HepG2 (cell line): ENCODE results near the gene ARRDC1. TPM values are rescaled to one million over a fixed set of nuclear protein-coding genes. Genes with fewer than 3 reads are reported as not detected.

Experiments
- ATAC-seq: fragments of 200-7000 bp; cut with Tn5 transposase; 3 replicates; pipeline ENCODE4 v1.9.1; 2020; ENCODE audit warnings: mild to moderate bottlenecking, moderate library complexity
- BruUV-seq: library from RNA; stranded (reverse); fragments of 400-500 nt; replicated peaks from 2 replicates; lab custom pipeline; 2021; lab: Mats Ljungman, UMichigan
- CTCF ChIA-PET: fragments of 300-600 bp; formaldehyde crosslinking; extraction: SDS; loops from one replicate; lab custom pipeline; 2021; ENCODE audit warnings: low total read pairs, inconsistent platforms, low intra/inter-chr PET ratio; lab: Yijun Ruan, JAX
- POLR2A ChIA-PET: fragments of 350-600 bp; sonication (Branson Sonifier 250); formaldehyde crosslinking; loops from one replicate; lab custom pipeline; 2020; ENCODE audit warnings: antibody characterized with exemption, inconsistent platforms; lab: Yijun Ruan, JAX
- DNase-seq: peaks from one replicate; pipeline ENCODE4 v3.0.0-alpha.2; 2015; ENCODE audit warnings: low spot score
- FAIRE-seq: peaks from 3 replicates; lab custom pipeline; 2011; peaks lifted over from hg19 to GRCh38; lab: Jason Lieb, UNC
- H2AFZ ChIP-seq: one replicate; pipeline ENCODE4 v1.6.1; 2011; ENCODE audit warnings: low read length, inconsistent platforms
- H3K27ac ChIP-seq: fragments of 300-600 bp; 3 replicates; pipeline ENCODE4 v1.8.0; 2011; ENCODE audit warnings: mixed run types, mild to moderate bottlenecking, mixed read lengths, low read length, inconsistent platforms; ENCODE audit not compliant: insufficient read depth; ENCODE audit errors: extremely low read length
- H3K27me3 ChIP-seq, 2 experiments: fragments of 200-600 bp in 1 of 2; 2 replicates in 1 of 2; 3 replicates in 1 of 2; pipeline versions ENCODE4 v1.6.0 to v1.8.0; 2011; ENCODE audit warnings: low read length in 2 of 2, mild to moderate bottlenecking in 2 of 2, moderate library complexity in 2 of 2, inconsistent platforms in 1 of 2; ENCODE audit not compliant: insufficient read depth in 2 of 2, control insufficient read depth in 1 of 2
- H3K36me3 ChIP-seq, 2 experiments: fragments of 200-600 bp in 1 of 2; replicated peaks in 1 of 2; 2 replicates in 1 of 2; 3 replicates in 1 of 2; pipeline versions ENCODE4 v1.5.1 to v1.8.0; 2011; ENCODE audit warnings: low read length in 2 of 2, inconsistent platforms in 1 of 2; ENCODE audit not compliant: insufficient read depth in 2 of 2, control insufficient read depth in 1 of 2
- H3K4me1 ChIP-seq: 2 replicates; pipeline ENCODE4 v1.5.1; 2012; ENCODE audit warnings: low read length, inconsistent platforms; ENCODE audit not compliant: insufficient read depth
- H3K4me2 ChIP-seq: 2 replicates; pipeline ENCODE4 v1.6.0; 2011; ENCODE audit warnings: low read depth, low read length, inconsistent platforms
- H3K4me3 ChIP-seq, 3 experiments: fragments of 200-600 bp in 1 of 3; sonication (generic), shearing (Covaris generic) in 1 of 3; replicated peaks in 1 of 3; 2 replicates each; pipeline ENCODE4 v1.5.1; 2011 to 2016; ENCODE audit warnings: low read length in 3 of 3, inconsistent platforms in 2 of 3, low read depth in 2 of 3, mild to moderate bottlenecking in 2 of 3, control low read depth in 1 of 3, mixed read lengths in 1 of 3; ENCODE audit not compliant: insufficient read depth in 1 of 3
- H3K79me2 ChIP-seq: one replicate; pipeline ENCODE4 v1.6.1; 2011; ENCODE audit warnings: low read length, inconsistent platforms; ENCODE audit not compliant: insufficient read depth
- H3K9ac ChIP-seq: 2 replicates; pipeline ENCODE4 v1.6.0; 2011; ENCODE audit warnings: mild to moderate bottlenecking, low read depth, low read length, inconsistent platforms; ENCODE audit not compliant: insufficient read depth
- H3K9me3 ChIP-seq: 2 replicates; pipeline ENCODE4 v1.5.1; 2012; ENCODE audit warnings: mild to moderate bottlenecking, low read length
- H4K20me1 ChIP-seq: 2 replicates; pipeline ENCODE4 v1.6.0; 2011; ENCODE audit warnings: inconsistent platforms, mild to moderate bottlenecking, low read length, moderate library complexity; ENCODE audit not compliant: insufficient read depth
- AGO1 ChIP-seq: fragments of 200-400 bp; formaldehyde crosslinking; IDR thresholded peaks from 2 replicates; pipeline ENCODE4 v1.6.1; 2017; ENCODE audit warnings: mild to moderate bottlenecking, low read depth, low read length, moderate library complexity; ENCODE audit not compliant: poor library complexity, severe bottlenecking
- AGO2 ChIP-seq: fragments of 200-400 bp; formaldehyde crosslinking; optimal IDR thresholded peaks from 2 replicates; pipeline ENCODE3; 2017; ENCODE audit warnings: mild to moderate bottlenecking, low read depth, low read length, moderate library complexity
- EED ChIP-seq: sonication (generic); formaldehyde crosslinking; IDR thresholded peaks from 2 replicates; pipeline ENCODE4 v1.5.0; 2020; ENCODE audit warnings: mild to moderate bottlenecking, missing genetic modification reagents
- HOXA5 ChIP-seq: sonication (generic); formaldehyde crosslinking; IDR thresholded peaks from 2 replicates; pipeline ENCODE4 v1.4.0; 2020; ENCODE audit warnings: missing genetic modification reagents
- JARID2 ChIP-seq: sonication (generic); formaldehyde crosslinking; IDR thresholded peaks from 2 replicates; pipeline ENCODE4 v1.8.1; 2023; ENCODE audit warnings: missing genetic modification reagents, inconsistent platforms; ENCODE audit not compliant: insufficient replicate concordance
- JUN ChIP-seq: sonication (generic); formaldehyde crosslinking; IDR thresholded peaks from 2 replicates; pipeline ENCODE4 v1.4.0; 2020; ENCODE audit warnings: mild to moderate bottlenecking, missing genetic modification reagents
- PHF8 ChIP-seq: sonication (generic); formaldehyde crosslinking; IDR thresholded peaks from 2 replicates; pipeline ENCODE4 v1.5.0; 2020; ENCODE audit warnings: missing genetic modification reagents
- POLR2A ChIP-seq, 2 experiments: IDR thresholded peaks; 2 replicates each; pipeline ENCODE4 v1.6.1; 2011; ENCODE audit warnings: low read depth in 2 of 2, low read length in 2 of 2, mild to moderate bottlenecking in 1 of 2, moderate library complexity in 1 of 2; ENCODE audit not compliant: insufficient read depth in 1 of 2
- RBM39 ChIP-seq: fragments of 200-400 bp; formaldehyde crosslinking; IDR thresholded peaks from one replicate; pipeline ENCODE4 v1.6.1; 2018; ENCODE audit warnings: antibody characterized with exemption, mild to moderate bottlenecking, low read depth, low read length; ENCODE audit not compliant: poor library complexity, severe bottlenecking
- RFX3 ChIP-seq: IDR thresholded peaks from 2 replicates; pipeline ENCODE4 v1.6.1; 2016; ENCODE audit warnings: missing biosample characterization, missing genetic modification reagents
- ZNF33A ChIP-seq: sonication (generic); formaldehyde crosslinking; IDR thresholded peaks from 2 replicates; pipeline ENCODE4 v1.5.1; 2020; ENCODE audit warnings: missing genetic modification reagents, mild to moderate bottlenecking, moderate library complexity, borderline replicate concordance
- ZNF562 ChIP-seq: sonication (generic); formaldehyde crosslinking; IDR thresholded peaks from 2 replicates; pipeline ENCODE4 v1.8.0; 2022; ENCODE audit warnings: missing genetic modification reagents, borderline replicate concordance
- WGBS: methylation state at CpG from one replicate; pipeline ENCODE4 v1.1.6; 2017; ENCODE audit warnings: low lambda C conversion rate; 5-methylcytosine and 5-hydroxymethylcytosine counted together
- in situ Hi-C: cut with HindIII; loops from 2 replicates; pipeline ENCODE4 v1.10.0; 2017; ENCODE audit warnings: low pct_unique_long_range_greater_than_20kb; ENCODE audit not compliant: extremely low pct_ligation_motif_present
- intact Hi-C: fragments of 100-400 bp; cut with micrococcal nuclease; formaldehyde crosslinking; loops from one replicate; pipeline ENCODE4 v1.10.0; 2022; ENCODE audit not compliant: unreplicated experiment
- polyA plus RNA-seq, 8 experiments: library from polyadenylated mRNA; depleted of rRNA in 3 of 8; stranded (reverse) in 7 of 8; unstranded in 1 of 8; fragments of >200 nt; fragmentation: Illumina TruSeq in 4 of 8; extraction: Trizol in 4 of 8; gene quantifications; 2 replicates each; pipeline versions ENCODE4 v1.2.1 to v1.2.3, GENCODE V29; 2011 to 2016; ENCODE audit warnings: low read depth in 4 of 8, missing spikeins in 1 of 8, mixed read lengths in 1 of 8; ENCODE audit not compliant: insufficient read depth in 1 of 8
- total RNA-seq, 5 experiments: library from RNA; depleted of rRNA; stranded (reverse); fragments of >200 nt; fragmentation: Illumina TruSeq; extraction: Trizol; gene quantifications; 2 replicates each; pipeline ENCODE4 v1.2.3, GENCODE V29; 2016; ENCODE audit warnings: low read depth in 1 of 5
- TF ChIP-seq, protein P1 (sequence below): sonication (generic); formaldehyde crosslinking; IDR thresholded peaks from 2 replicates; pipeline ENCODE4 v1.8.0; 2022; ENCODE audit warnings: mild to moderate bottlenecking, missing genetic modification reagents, moderate library complexity
- TF ChIP-seq, protein P2 (sequence below): sonication (generic); formaldehyde crosslinking; IDR thresholded peaks from 2 replicates; pipeline ENCODE4 v1.5.0; 2020; ENCODE audit warnings: mild to moderate bottlenecking, missing genetic modification reagents
- TF ChIP-seq, protein P3 (sequence below): sonication (generic); formaldehyde crosslinking; IDR thresholded peaks from 2 replicates; pipeline ENCODE4 v1.4.0; 2020; ENCODE audit warnings: missing genetic modification reagents
- TF ChIP-seq, protein P4 (sequence below): sonication (generic); formaldehyde crosslinking; IDR thresholded peaks from 2 replicates; pipeline ENCODE4 v1.4.0; 2020; ENCODE audit warnings: missing genetic modification reagents, mild to moderate bottlenecking, borderline replicate concordance
- TF ChIP-seq, protein P5 (sequence below): sonication (generic); formaldehyde crosslinking; conservative IDR thresholded peaks from 2 replicates; pipeline ENCODE4 v1.4.0; 2020; ENCODE audit warnings: missing genetic modification reagents

ARRDC1 gene
- total and polyA plus RNA-seq, 2 of the 13 experiments (the other 11 are each of a cell fraction or from before 2014, with no cell fraction given), result 21.7 to 44.4 TPM

DNA sequence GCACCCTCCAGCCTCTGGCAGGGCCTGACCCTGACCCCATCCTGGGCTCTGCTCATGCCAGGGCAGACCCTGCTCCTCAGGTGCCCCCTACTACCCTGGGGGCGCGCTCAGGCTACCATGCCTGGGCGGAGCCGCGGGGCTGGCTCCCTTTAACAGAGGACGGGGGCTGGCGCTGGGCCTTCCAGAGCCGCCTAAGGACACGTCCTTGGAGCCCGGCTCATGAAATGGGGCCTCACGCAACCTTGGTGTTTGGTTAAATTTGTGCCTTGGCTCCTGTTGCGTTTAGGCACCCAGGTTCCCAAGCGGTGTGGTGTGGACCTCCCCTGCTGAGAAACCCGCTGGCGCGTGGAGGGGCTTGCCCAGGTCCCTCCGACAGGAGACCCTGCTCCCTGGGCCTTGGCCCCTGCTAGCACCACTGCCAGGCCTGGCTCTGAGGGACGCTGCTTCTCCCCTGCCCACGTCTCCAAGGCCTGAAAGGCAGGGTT is 9.9 kb downstream of the ARRDC1 start:
- BruUV-seq, result no TSS peak
- Histone ChIP-seq H4K20me1 (peaks cover 6% of the 10 kb centered on the region; the same call in 1 of the 2 replicates), H3K9me3 (no peaks in the 10 kb centered on the region), H3K27ac (no peak overlapping the region), H3K36me3 (peaks cover 3 to 13% of the 10 kb centered on the region in 2 experiments; a peak in 4 of 5 replicates), H3K27me3 (no peaks in the 10 kb centered on the region; a peak in 1 of 5 replicates), H3K9ac (no peak overlapping the region), H3K79me2 (peaks cover 32% of the 10 kb centered on the region), H3K4me2 (no peak overlapping the region), H3K4me1 (peaks cover 48% of the 10 kb centered on the region), H3K4me3 (no peak overlapping the region), H2AFZ (no peak overlapping the region)
- ChIA-PET CTCF (no interaction called here), POLR2A (no interaction called here)
- no peak for FAIRE-seq
- intact Hi-C loops, result no loop called here
- 95% methylated on average over 8 of the region's 19 CpGs for whole genome bisulfite sequencing
- in situ Hi-C loops, result no loop called here
- no peak for ATAC-seq
- no peak for DNase-seq
- TF ChIP-seq, protein P1, sequence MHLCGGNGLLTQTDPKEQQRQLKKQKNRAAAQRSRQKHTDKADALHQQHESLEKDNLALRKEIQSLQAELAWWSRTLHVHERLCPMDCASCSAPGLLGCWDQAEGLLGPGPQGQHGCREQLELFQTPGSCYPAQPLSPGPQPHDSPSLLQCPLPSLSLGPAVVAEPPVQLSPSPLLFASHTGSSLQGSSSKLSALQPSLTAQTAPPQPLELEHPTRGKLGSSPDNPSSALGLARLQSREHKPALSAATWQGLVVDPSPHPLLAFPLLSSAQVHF (CRISPR knock-in tag), result no peak
- TF ChIP-seq, protein P2, sequence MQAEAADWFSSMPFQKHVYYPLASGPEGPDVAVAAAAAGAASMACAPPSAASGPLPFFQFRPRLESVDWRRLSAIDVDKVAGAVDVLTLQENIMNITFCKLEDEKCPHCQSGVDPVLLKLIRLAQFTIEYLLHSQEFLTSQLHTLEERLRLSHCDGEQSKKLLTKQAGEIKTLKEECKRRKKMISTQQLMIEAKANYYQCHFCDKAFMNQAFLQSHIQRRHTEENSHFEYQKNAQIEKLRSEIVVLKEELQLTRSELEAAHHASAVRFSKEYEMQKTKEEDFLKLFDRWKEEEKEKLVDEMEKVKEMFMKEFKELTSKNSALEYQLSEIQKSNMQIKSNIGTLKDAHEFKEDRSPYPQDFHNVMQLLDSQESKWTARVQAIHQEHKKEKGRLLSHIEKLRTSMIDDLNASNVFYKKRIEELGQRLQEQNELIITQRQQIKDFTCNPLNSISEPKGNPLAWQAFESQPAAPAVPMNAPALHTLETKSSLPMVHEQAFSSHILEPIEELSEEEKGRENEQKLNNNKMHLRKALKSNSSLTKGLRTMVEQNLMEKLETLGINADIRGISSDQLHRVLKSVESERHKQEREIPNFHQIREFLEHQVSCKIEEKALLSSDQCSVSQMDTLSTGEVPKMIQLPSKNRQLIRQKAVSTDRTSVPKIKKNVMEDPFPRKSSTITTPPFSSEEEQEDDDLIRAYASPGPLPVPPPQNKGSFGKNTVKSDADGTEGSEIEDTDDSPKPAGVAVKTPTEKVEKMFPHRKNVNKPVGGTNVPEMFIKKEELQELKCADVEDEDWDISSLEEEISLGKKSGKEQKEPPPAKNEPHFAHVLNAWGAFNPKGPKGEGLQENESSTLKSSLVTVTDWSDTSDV (CRISPR knock-in tag), result no peak
- TF ChIP-seq, protein P3, sequence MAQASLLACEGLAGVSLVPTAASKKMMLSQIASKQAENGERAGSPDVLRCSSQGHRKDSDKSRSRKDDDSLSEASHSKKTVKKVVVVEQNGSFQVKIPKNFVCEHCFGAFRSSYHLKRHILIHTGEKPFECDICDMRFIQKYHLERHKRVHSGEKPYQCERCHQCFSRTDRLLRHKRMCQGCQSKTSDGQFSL (CRISPR knock-in tag), result no peak
- TF ChIP-seq POLR2A (IDR thresholded peaks at IDR 0.05; ENCODE audit: insufficient read depth in 1 of 2, low read depth in 2 of 2, low read length in 2 of 2) (no peak), JUN (CRISPR knock-in tag) (no peak), AGO2 (peak; percentile 81), RBM39 (no peak), AGO1 (peak; percentile 51), PHF8 (no peak), ZNF33A (CRISPR knock-in tag) (no peak), ZNF562 (no peak), EED (CRISPR knock-in tag) (no peak), RFX3 (CRISPR knock-in tag) (no peak), HOXA5 (no peak), JARID2 (CRISPR knock-in tag) (no peak)
- TF ChIP-seq, protein P4, sequence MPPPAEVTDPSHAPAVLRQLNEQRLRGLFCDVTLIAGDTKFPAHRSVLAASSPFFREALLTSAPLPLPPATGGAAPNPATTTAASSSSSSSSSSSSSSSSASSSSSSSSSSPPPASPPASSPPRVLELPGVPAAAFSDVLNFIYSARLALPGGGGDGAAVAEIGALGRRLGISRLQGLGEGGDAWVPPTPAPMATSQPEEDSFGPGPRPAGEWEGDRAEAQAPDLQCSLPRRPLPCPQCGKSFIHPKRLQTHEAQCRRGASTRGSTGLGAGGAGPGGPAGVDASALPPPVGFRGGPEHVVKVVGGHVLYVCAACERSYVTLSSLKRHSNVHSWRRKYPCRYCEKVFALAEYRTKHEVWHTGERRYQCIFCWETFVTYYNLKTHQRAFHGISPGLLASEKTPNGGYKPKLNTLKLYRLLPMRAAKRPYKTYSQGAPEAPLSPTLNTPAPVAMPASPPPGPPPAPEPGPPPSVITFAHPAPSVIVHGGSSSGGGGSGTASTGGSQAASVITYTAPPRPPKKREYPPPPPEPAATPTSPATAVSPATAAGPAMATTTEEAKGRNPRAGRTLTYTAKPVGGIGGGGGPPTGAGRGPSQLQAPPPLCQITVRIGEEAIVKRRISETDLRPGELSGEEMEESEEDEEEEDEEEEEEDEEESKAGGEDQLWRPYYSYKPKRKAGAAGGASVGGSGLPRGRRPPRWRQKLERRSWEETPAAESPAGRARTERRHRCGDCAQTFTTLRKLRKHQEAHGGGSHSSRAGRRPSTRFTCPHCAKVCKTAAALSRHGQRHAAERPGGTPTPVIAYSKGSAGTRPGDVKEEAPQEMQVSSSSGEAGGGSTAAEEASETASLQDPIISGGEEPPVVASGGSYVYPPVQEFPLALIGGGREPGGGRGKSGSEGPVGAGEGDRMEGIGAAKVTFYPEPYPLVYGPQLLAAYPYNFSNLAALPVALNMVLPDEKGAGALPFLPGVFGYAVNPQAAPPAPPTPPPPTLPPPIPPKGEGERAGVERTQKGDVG (CRISPR knock-in tag), result 0 out of 2 replicates have a peak, but pooled peaks have one; percentile 18
- TF ChIP-seq, protein P5, sequence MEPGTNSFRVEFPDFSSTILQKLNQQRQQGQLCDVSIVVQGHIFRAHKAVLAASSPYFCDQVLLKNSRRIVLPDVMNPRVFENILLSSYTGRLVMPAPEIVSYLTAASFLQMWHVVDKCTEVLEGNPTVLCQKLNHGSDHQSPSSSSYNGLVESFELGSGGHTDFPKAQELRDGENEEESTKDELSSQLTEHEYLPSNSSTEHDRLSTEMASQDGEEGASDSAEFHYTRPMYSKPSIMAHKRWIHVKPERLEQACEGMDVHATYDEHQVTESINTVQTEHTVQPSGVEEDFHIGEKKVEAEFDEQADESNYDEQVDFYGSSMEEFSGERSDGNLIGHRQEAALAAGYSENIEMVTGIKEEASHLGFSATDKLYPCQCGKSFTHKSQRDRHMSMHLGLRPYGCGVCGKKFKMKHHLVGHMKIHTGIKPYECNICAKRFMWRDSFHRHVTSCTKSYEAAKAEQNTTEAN (CRISPR knock-in tag), result no peak
